ENCODE data around the gene FAM228A. TPM values are rescaled to one million over a fixed set of nuclear protein-coding genes. Genes with fewer than 3 reads are reported as not detected.

FAM228A gene
- total RNA-seq, 1 experiment from 2014 or later = not detected

DNA sequence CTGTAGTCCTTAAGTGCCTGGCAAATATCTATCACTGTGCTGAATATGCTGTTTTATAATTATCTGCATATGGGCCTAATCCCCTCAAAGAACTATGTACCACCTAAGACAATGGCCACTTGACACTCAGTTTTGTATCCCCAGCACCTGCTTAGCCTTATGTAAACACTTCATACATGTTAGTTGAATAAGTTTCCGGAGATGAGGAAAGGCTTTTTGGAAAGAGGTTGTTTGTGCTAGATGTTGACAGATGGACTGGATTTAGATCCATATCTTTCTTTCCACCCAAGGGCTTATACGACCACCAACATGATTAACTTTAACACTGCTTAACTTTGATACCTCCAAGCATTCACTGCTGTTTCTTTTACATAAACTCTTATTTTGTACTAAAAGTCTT is 63.3 kb downstream of the FAM228A start:
- no peak for TF ChIP-seq EZH2 (IDR thresholded peaks at IDR 0.05; ENCODE audit: low read depth)
- TF ChIP-seq, protein P1, sequence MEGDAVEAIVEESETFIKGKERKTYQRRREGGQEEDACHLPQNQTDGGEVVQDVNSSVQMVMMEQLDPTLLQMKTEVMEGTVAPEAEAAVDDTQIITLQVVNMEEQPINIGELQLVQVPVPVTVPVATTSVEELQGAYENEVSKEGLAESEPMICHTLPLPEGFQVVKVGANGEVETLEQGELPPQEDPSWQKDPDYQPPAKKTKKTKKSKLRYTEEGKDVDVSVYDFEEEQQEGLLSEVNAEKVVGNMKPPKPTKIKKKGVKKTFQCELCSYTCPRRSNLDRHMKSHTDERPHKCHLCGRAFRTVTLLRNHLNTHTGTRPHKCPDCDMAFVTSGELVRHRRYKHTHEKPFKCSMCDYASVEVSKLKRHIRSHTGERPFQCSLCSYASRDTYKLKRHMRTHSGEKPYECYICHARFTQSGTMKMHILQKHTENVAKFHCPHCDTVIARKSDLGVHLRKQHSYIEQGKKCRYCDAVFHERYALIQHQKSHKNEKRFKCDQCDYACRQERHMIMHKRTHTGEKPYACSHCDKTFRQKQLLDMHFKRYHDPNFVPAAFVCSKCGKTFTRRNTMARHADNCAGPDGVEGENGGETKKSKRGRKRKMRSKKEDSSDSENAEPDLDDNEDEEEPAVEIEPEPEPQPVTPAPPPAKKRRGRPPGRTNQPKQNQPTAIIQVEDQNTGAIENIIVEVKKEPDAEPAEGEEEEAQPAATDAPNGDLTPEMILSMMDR (conservative IDR thresholded peaks at IDR 0.05) = no peak
- intact Hi-C loops (cut with micrococcal nuclease; ENCODE audit: unreplicated experiment) = loop anchor here (5.0 to 10.0 kb wide), 2 partner anchors 127 to 144 kb away; partner anchors contain the start of gene ITSN2
- Histone ChIP-seq H3K4me2 (no peak overlapping the region), H3K4me3 (no peak overlapping the region), H3K36me3 (ENCODE audit: low read depth) (0 out of 2 replicates have a peak, but pooled peaks cover 4% of the 10 kb centered on the region), H3K79me2 (ENCODE audit: low read depth) (no peaks in the 10 kb centered on the region), H3K4me1 (replicated peaks; ENCODE audit: insufficient read depth) (no peaks in the 10 kb centered on the region), H3K27me3 (ENCODE audit: insufficient read depth, low read depth) (no peaks in the 10 kb centered on the region), H2AFZ (no peak overlapping the region), H3K9me2 (ENCODE audit: insufficient read depth) (no peaks in the 10 kb centered on the region), H3K9me3 (ENCODE audit: insufficient read depth, low read depth) (no peaks in the 10 kb centered on the region), H3F3A (ENCODE audit: insufficient read depth, low read depth) (no peaks in the 10 kb centered on the region), H4K20me1 (ENCODE audit: insufficient read depth) (no peaks in the 10 kb centered on the region), H3K27ac (no peak overlapping the region)
- no peak for DNase-seq
- ChIA-PET CTCF (no interaction called here), POLR2A (ENCODE audit: unreplicated experiment) (no interaction called here)
- no TSS peak for BruUV-seq (replicated peaks)

GRCh38 chr2:24239553-24239952 is 64.7 kb downstream of the FAM228A start:
- Histone ChIP-seq H4K20me1 (ENCODE audit: insufficient read depth) (no peaks in the 10 kb centered on the region), H3K27me3 (ENCODE audit: insufficient read depth, low read depth) (no peaks in the 10 kb centered on the region), H2AFZ (no peak overlapping the region), H3K4me3 (no peak overlapping the region), H3K27ac (no peak overlapping the region), H3K4me1 (replicated peaks; ENCODE audit: insufficient read depth) (no peaks in the 10 kb centered on the region), H3K4me2 (no peak overlapping the region), H3K9me3 (ENCODE audit: insufficient read depth, low read depth) (no peaks in the 10 kb centered on the region), H3K79me2 (ENCODE audit: low read depth) (no peaks in the 10 kb centered on the region), H3F3A (ENCODE audit: insufficient read depth, low read depth) (peaks cover 3% of the 10 kb centered on the region; the same call in 1 of the 2 replicates), H3K36me3 (ENCODE audit: low read depth) (0 out of 2 replicates have a peak, but pooled peaks cover 4% of the 10 kb centered on the region), H3K9me2 (ENCODE audit: insufficient read depth) (no peaks in the 10 kb centered on the region)
- ChIA-PET CTCF (no interaction called here), POLR2A (ENCODE audit: unreplicated experiment) (no interaction called here)
- intact Hi-C loops (cut with micrococcal nuclease; ENCODE audit: unreplicated experiment) = loop anchor here (5.0 to 10.0 kb wide), 2 partner anchors 125 to 143 kb away; partner anchors contain the start of gene ITSN2
- BruUV-seq (replicated peaks) = no TSS peak
- TF ChIP-seq, protein P1 (conservative IDR thresholded peaks at IDR 0.05) = no peak
- no peak for TF ChIP-seq EZH2 (IDR thresholded peaks at IDR 0.05; ENCODE audit: low read depth)
- DNase-seq = no peak

Other genes with a start within 250 kb of the FAM228A start
- gene ATAD2B, start 247.9 kb upstream of the FAM228A start, total RNA-seq (2021) = 12.6 and 12.8 TPM in 2 replicates
- gene UBXN2A, start 234.6 kb upstream of the FAM228A start, total RNA-seq (2021) = 16.9 and 17.6 TPM in 2 replicates
- gene MFSD2B, start 165.0 kb upstream of the FAM228A start, total RNA-seq (2021) = 0.78 and 1.1 TPM in 2 replicates
- gene WDCP, start 127.7 kb upstream of the FAM228A start, total RNA-seq (2021) = 7.9 and 13.5 TPM in 2 replicates
- gene FKBP1B, start 125.3 kb upstream of the FAM228A start, total RNA-seq (2021) = 4.5 and 4.6 TPM in 2 replicates
- gene SF3B6, start 98.7 kb upstream of the FAM228A start, total RNA-seq (2021) = 106 and 123 TPM in 2 replicates
- 21.4 and 22.9 TPM in 2 replicates for gene TP53I3, start 90.2 kb upstream of the FAM228A start, total RNA-seq (2021)
- 1.2 and 2.6 TPM in 2 replicates for gene PFN4, start 51.7 kb upstream of the FAM228A start, total RNA-seq (2021)
- 16.8 and 20.7 TPM in 2 replicates for gene FAM228B, start 51.6 kb upstream of the FAM228A start, total RNA-seq (2021)
- 28.4 and 30.4 TPM in 2 replicates for gene ITSN2, start 185.5 kb downstream of the FAM228A start, total RNA-seq (2021)

All from PC-9 (cell line).